Heart left ventricle (tissue), 13 donors: Measurements from ENCODE around the gene PLIN5.

Source experiments
- CTCF ChIP-seq, 12 donors: fragments of 200-600 bp; sonication (generic) in 4 of 12; IDR thresholded peaks; one replicate each; pipeline versions ENCODE4 v1.5.0 to v1.8.0; 2018 to 2022; ENCODE audit warnings: antibody characterized with exemption in 12 of 12, mild to moderate bottlenecking in 5 of 12
- POLR2A ChIP-seq, 2 donors: fragments of 450-650 bp; IDR thresholded peaks; one replicate each; pipeline ENCODE4 v1.6.1; 2017; ENCODE audit warnings: antibody characterized with exemption in 2 of 2, mild to moderate bottlenecking in 2 of 2, moderate library complexity in 2 of 2
- donor health status: ischemic (EF 13 %, LVEDD 7.1; RV severe dilation, severe dysfunction).
- donor health status: DM: no; HTN: yes; CAD: no.
- donor health status: DM: no; HTN: no; CAD: no.
- donor health status: ischemic (EF 25% LVEDD 6.9; RV normal size, moderate dysfunction).
- donor health status: ischemic (EF 25% LVEDD 5.7; RV mildly dilated, moderate dysfunction).
- donor health status: ischemic (EF 35%, LVEDD 5.7; RV mildly dilated, moderate dysfunction).
- donor health status: nonischemic (EF 11% LVEDD 7.7; RV severe dilation, severe dysfunction).
- donor health status: DM: yes; HTN: yes; CAD: no.
- donor health status: PGD.
- donor health status: ischemic (EF 29% LVEDD 5.4; RV normal size, mild dysfunction).
- donor health status: nonischemic (EF 23%, LVEDD 6.1; RV moderate dilation, normal function).

DNA sequence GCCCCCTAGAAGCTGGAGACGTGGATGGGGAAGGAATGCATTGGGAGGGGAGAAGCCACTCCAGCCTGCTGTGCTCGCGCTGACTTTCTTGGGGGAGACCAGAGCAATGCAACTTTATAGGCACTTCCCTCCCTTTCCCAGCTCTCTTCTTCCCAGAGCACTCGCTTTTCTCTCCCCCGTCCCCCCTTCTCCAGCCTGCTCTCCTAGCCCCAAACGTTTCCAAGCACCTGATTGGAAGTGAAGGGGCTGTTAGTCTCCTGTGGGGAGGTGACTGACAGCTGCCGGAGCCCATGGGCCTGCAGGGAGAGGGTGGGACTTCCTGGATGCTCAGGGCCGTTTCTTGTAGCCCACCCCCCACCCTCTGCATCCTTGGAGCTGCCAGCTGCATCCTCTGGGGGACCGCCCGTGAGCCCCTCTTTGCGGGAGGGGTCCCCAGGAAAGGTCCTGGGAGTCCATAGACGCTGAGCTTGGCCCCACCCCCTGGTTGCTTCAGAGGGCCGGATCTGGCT is 60.5 kb downstream of the PLIN5 start:
- no peak for TF ChIP-seq POLR2A (IDR thresholded peaks at IDR 0.05)
- no peak for TF ChIP-seq CTCF (IDR thresholded peaks at IDR 0.05)
